HUES6 (cell line): ENCODE measurements around the gene BCL6B.

Experiments used
- H3K27ac ChIP-seq: 2 replicates; pipeline ENCODE4 v1.7.0; 2013; ENCODE audit warnings: low read depth, mild to moderate bottlenecking, low read length, inconsistent platforms
- H3K27me3 ChIP-seq: 2 replicates; pipeline ENCODE4 v1.6.1; 2013; ENCODE audit warnings: low read length; ENCODE audit not compliant: control insufficient read depth, insufficient read depth
- H3K36me3 ChIP-seq: 2 replicates; pipeline ENCODE4 v1.6.1; 2013; ENCODE audit warnings: low read length; ENCODE audit not compliant: control insufficient read depth, insufficient read depth
- H3K4me1 ChIP-seq: 2 replicates; pipeline ENCODE4 v1.6.1; 2013; ENCODE audit warnings: low read length; ENCODE audit not compliant: control insufficient read depth, insufficient read depth
- H3K4me3 ChIP-seq: 2 replicates; pipeline ENCODE4 v1.5.1; 2013; ENCODE audit warnings: low read depth, low read length
- H3K9ac ChIP-seq: one replicate; pipeline ENCODE4 v1.6.1; 2013; ENCODE audit warnings: mild to moderate bottlenecking, low read length
- H3K9me3 ChIP-seq: 2 replicates; pipeline ENCODE4 v1.6.1; 2013; ENCODE audit warnings: low read depth, low read length; ENCODE audit not compliant: control insufficient read depth, insufficient read depth

Gene BCL6B

GRCh38 chr17:7034955-7035590 is 12.2 kb downstream of the BCL6B start:
- H3K36me3 ChIP-seq = no peaks in the 10 kb centered on the region
- peak overlapping the region; percentile 70 for H3K4me3 ChIP-seq
- no peaks in the 10 kb centered on the region for H3K9me3 ChIP-seq
- H3K4me1 ChIP-seq = peaks cover 24% of the 10 kb centered on the region
- peak overlapping the region; percentile 26 for H3K9ac ChIP-seq
- peak overlapping the region; percentile 10; the same call in 1 of the 2 replicates for H3K27ac ChIP-seq
- 0 out of 2 replicates have a peak, but pooled peaks cover 2% of the 10 kb centered on the region for H3K27me3 ChIP-seq

GRCh38 chr17:7035591-7036368 is 12.9 kb downstream of the BCL6B start, which contains the start of gene SLC16A13:
Gene SLC16A13 (plus strand): TSS chr17:7036015. CDS start chr17:7036383, 368 bp downstream.
- H3K9me3 ChIP-seq = no peaks in the 10 kb centered on the region
- 0 out of 2 replicates have a peak, but pooled peaks cover 2% of the 10 kb centered on the region for H3K27me3 ChIP-seq
- peak within 1 kb of the TSS; percentile 61 for H3K9ac ChIP-seq
- no peaks in the 10 kb centered on the region for H3K36me3 ChIP-seq
- H3K27ac ChIP-seq = peak within 1 kb of the TSS; percentile 10; the same call in 1 of the 2 replicates
- H3K4me1 ChIP-seq = peaks cover 24% of the 10 kb centered on the region
- H3K4me3 ChIP-seq = peak within 1 kb of the TSS; percentile 70

- H3K27ac ChIP-seq = no peak overlapping the region
- peaks cover 23% of the 10 kb centered on the region for H3K27me3 ChIP-seq
- no peak overlapping the region for H3K4me3 ChIP-seq
- no peak overlapping the region for H3K9ac ChIP-seq
- no peaks in the 10 kb centered on the region for H3K36me3 ChIP-seq
- H3K4me1 ChIP-seq = peaks cover 34% of the 10 kb centered on the region
- no peaks in the 10 kb centered on the region for H3K9me3 ChIP-seq
Measured at GRCh38 chr17:7038025-7038862, 15.4 kb downstream of the BCL6B start.

GRCh38 chr17:7039832-7040231 is 17.0 kb downstream of the BCL6B start:
- no peak overlapping the region for H3K9ac ChIP-seq
- peaks cover 39% of the 10 kb centered on the region for H3K27me3 ChIP-seq
- H3K27ac ChIP-seq = no peak overlapping the region
- no peaks in the 10 kb centered on the region for H3K9me3 ChIP-seq
- H3K36me3 ChIP-seq = no peaks in the 10 kb centered on the region
- H3K4me3 ChIP-seq = no peak overlapping the region
- peaks cover 40% of the 10 kb centered on the region for H3K4me1 ChIP-seq

- H3K9ac ChIP-seq = peak overlapping the region; percentile 61
- peaks cover 53% of the 10 kb centered on the region for H3K27me3 ChIP-seq
- peaks cover 40% of the 10 kb centered on the region for H3K4me1 ChIP-seq
- no peaks in the 10 kb centered on the region for H3K9me3 ChIP-seq
- no peaks in the 10 kb centered on the region for H3K36me3 ChIP-seq
- no peak overlapping the region for H3K27ac ChIP-seq
- peak overlapping the region; percentile 79 for H3K4me3 ChIP-seq
Measured at GRCh38 chr17:7041607-7042500, 19.0 kb downstream of the BCL6B start.

GRCh38 chr17:7042501-7043181 is 19.8 kb downstream of the BCL6B start:
- Histone ChIP-seq H3K27ac (no peak overlapping the region), H3K27me3 (peaks cover 53% of the 10 kb centered on the region), H3K36me3 (no peaks in the 10 kb centered on the region), H3K9ac (peak overlapping the region; percentile 61), H3K9me3 (no peaks in the 10 kb centered on the region), H3K4me3 (peak overlapping the region; percentile 79), H3K4me1 (peaks cover 44% of the 10 kb centered on the region)

- Histone ChIP-seq H3K4me1 (peaks cover 42% of the 10 kb centered on the region), H3K4me3 (peak overlapping the region; percentile 79)
Measured at GRCh38 chr17:7043182-7043496, 20.3 kb downstream of the BCL6B start.

GRCh38 chr17:7043497-7044198 is 20.8 kb downstream of the BCL6B start, which contains the start of gene SLC16A11:
Gene SLC16A11 (minus strand): TSS chr17:7044092. CDS start chr17:7043513, 579 bp downstream.
- H3K27ac ChIP-seq = no peak within 1 kb of the TSS
- peaks cover 53% of the 10 kb centered on the region for H3K27me3 ChIP-seq
- H3K4me3 ChIP-seq = peak within 1 kb of the TSS; percentile 79
- peak within 1 kb of the TSS; percentile 19 for H3K9ac ChIP-seq
- H3K36me3 ChIP-seq = no peaks in the 10 kb centered on the region
- H3K4me1 ChIP-seq = peaks cover 37% of the 10 kb centered on the region
- H3K9me3 ChIP-seq = no peaks in the 10 kb centered on the region

More at GRCh38 chr17:7043182-7043496, 20.3 kb downstream of the BCL6B start:
- H3K9ac ChIP-seq = no peak overlapping the region
- no peaks in the 10 kb centered on the region for H3K36me3 ChIP-seq
- no peaks in the 10 kb centered on the region for H3K9me3 ChIP-seq
- H3K27ac ChIP-seq = no peak overlapping the region
- peaks cover 53% of the 10 kb centered on the region for H3K27me3 ChIP-seq

- Histone ChIP-seq H3K36me3 (no peaks in the 10 kb centered on the region), H3K9ac (no peak overlapping the region), H3K4me1 (peaks cover 27% of the 10 kb centered on the region), H3K9me3 (no peaks in the 10 kb centered on the region), H3K27ac (no peak overlapping the region), H3K4me3 (peak overlapping the region; percentile 57), H3K27me3 (peaks cover 53% of the 10 kb centered on the region)
Measured at GRCh38 chr17:7045492-7046126, 22.8 kb downstream of the BCL6B start.
